Neural progenitor cell (in vitro differentiated cells): ENCODE results near the gene SFI1. TPM values are rescaled to one million over a fixed set of nuclear protein-coding genes. Genes with fewer than 3 reads are reported as not detected.

Source experiments
- DNase-seq: peaks from one replicate; pipeline ENCODE4 v3.0.0-alpha.2; 2016; ENCODE audit warnings: low spot score
- H2AFZ ChIP-seq: fragments of 200-600 bp; sonication (generic); replicated peaks from 2 replicates; pipeline ENCODE4 v1.6.1; 2016; ENCODE audit warnings: antibody characterized with exemption
- H3F3A ChIP-seq: fragments of 200-600 bp; sonication (generic); 2 replicates; pipeline ENCODE4 v1.6.1; 2016; ENCODE audit warnings: antibody characterized with exemption, low read depth
- H3K27ac ChIP-seq: fragments of 200-600 bp; sonication (generic); 2 replicates; pipeline ENCODE4 v1.5.1; 2016; ENCODE audit warnings: mild to moderate bottlenecking
- H3K27me3 ChIP-seq: fragments of 200-600 bp; sonication (generic); 2 replicates; pipeline ENCODE4 v1.6.1; 2016; ENCODE audit warnings: mild to moderate bottlenecking, moderate library complexity
- H3K36me3 ChIP-seq: fragments of 200-600 bp; sonication (generic); 2 replicates; pipeline ENCODE4 v1.5.1; 2016
- H3K4me1 ChIP-seq: fragments of 200-600 bp; sonication (generic); 2 replicates; pipeline ENCODE4 v1.6.1; 2016; ENCODE audit warnings: mixed run types
- H3K4me2 ChIP-seq: fragments of 200-600 bp; sonication (generic); 2 replicates; pipeline ENCODE4 v1.6.1; 2016
- H3K4me3 ChIP-seq: fragments of 200-600 bp; sonication (generic); 2 replicates; pipeline ENCODE4 v1.5.1; 2016
- H3K79me2 ChIP-seq: fragments of 200-600 bp; sonication (generic); 2 replicates; pipeline ENCODE4 v1.6.1; 2016; ENCODE audit warnings: low read depth
- H3K9ac ChIP-seq: fragments of 200-600 bp; sonication (generic); 2 replicates; pipeline ENCODE4 v1.6.1; 2016
- H3K9me3 ChIP-seq: fragments of 200-600 bp; sonication (generic); 2 replicates; pipeline ENCODE4 v1.5.1; 2016; ENCODE audit warnings: low read depth
- H4K20me1 ChIP-seq: fragments of 200-600 bp; sonication (generic); 2 replicates; pipeline ENCODE4 v1.6.1; 2016; ENCODE audit warnings: low read depth
- H3K27ac Mint-ChIP-seq: 3 replicates; pipeline ENCODE4 v1.8.0; 2021; ENCODE audit warnings: mixed read lengths
- H3K27me3 Mint-ChIP-seq: 2 replicates; pipeline ENCODE4 v1.8.0; 2022; ENCODE audit warnings: low read depth, mild to moderate bottlenecking, inconsistent platforms, moderate library complexity, mixed read lengths; ENCODE audit not compliant: insufficient read depth
- H3K36me3 Mint-ChIP-seq: 3 replicates; pipeline ENCODE4 v1.8.0; 2021; ENCODE audit warnings: mixed read lengths
- H3K4me1 Mint-ChIP-seq: 3 replicates; pipeline ENCODE4 v1.8.0; 2021; ENCODE audit warnings: mixed read lengths
- H3K4me3 Mint-ChIP-seq: 3 replicates; pipeline ENCODE4 v1.8.0; 2021; ENCODE audit warnings: mild to moderate bottlenecking, moderate library complexity, mixed read lengths
- H3K9me3 Mint-ChIP-seq: 3 replicates; pipeline ENCODE4 v1.8.0; 2020; ENCODE audit warnings: mixed read lengths
- EZH2 ChIP-seq: fragments of 200-600 bp; sonication (generic); IDR thresholded peaks from 2 replicates; pipeline ENCODE4 v1.6.1; 2017; ENCODE audit warnings: antibody characterized with exemption, mild to moderate bottlenecking, moderate library complexity
- EZH2phosphoT487 ChIP-seq: fragments of 200-600 bp; sonication (generic); IDR thresholded peaks from 2 replicates; pipeline ENCODE4 v1.6.1; 2017; ENCODE audit warnings: antibody characterized with exemption
- total RNA-seq: library from RNA; depleted of rRNA; stranded (reverse); fragments of >200 nt; gene quantifications from 2 replicates; pipeline ENCODE4 v1.2.3, GENCODE V29; 2015; ENCODE audit warnings: low replicate concordance
- TF ChIP-seq, protein P1 (sequence below): fragments of 200-600 bp; sonication (generic); IDR thresholded peaks from 2 replicates; pipeline ENCODE4 v1.5.1; 2017; ENCODE audit warnings: antibody characterized with exemption, mild to moderate bottlenecking

Gene SFI1
- total RNA-seq, 1 donor from 2014 or later = 25.0 TPM

DNA sequence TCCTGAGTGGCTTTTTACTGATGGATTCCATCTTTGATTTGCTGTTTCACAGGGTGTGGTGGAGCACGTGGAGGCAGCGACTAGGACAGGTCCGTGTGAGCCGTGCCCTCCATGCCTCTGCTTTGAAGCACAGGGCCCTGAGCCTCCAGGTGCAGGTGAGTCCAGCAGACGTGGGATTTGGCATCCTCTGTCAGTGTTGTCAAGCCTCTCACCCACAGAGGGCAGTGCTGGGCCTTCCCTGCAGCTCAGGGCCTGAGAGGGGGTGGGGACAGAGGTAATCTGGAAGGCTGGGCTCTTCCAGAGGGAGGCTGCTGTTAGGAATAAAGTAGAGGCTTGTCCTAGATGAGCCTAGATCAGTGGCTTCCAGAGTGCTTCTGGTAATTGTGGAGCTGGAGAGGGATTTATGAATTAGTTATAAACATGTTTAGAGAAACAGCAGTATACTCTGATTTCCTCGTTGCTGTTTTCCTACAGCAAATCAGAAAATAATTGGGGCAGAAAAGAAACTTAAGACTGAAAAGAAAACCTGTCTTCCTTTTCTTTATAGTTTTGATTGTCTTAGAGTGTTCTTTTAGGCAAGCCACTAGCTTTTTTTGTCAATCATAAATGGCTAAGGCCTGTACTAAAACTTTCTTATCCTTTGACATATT lies 65.0 kb downstream of the SFI1 start:
- H3K36me3 ChIP-seq = no peaks in the 10 kb centered on the region
- H3K4me1 Mint-ChIP-seq = no peaks in the 10 kb centered on the region
- no peaks in the 10 kb centered on the region for H3F3A ChIP-seq
- H3K4me3 Mint-ChIP-seq = no peak overlapping the region
- H3K9me3 ChIP-seq = no peaks in the 10 kb centered on the region
- no peak overlapping the region for H3K27ac Mint-ChIP-seq
- H4K20me1 ChIP-seq = no peaks in the 10 kb centered on the region
- H3K4me3 ChIP-seq = no peak overlapping the region
- H3K9me3 Mint-ChIP-seq = no peaks in the 10 kb centered on the region
- no peak overlapping the region for H3K9ac ChIP-seq
- TF ChIP-seq EZH2phosphoT487 (no peak), EZH2 (no peak)
- TF ChIP-seq, protein P1, sequence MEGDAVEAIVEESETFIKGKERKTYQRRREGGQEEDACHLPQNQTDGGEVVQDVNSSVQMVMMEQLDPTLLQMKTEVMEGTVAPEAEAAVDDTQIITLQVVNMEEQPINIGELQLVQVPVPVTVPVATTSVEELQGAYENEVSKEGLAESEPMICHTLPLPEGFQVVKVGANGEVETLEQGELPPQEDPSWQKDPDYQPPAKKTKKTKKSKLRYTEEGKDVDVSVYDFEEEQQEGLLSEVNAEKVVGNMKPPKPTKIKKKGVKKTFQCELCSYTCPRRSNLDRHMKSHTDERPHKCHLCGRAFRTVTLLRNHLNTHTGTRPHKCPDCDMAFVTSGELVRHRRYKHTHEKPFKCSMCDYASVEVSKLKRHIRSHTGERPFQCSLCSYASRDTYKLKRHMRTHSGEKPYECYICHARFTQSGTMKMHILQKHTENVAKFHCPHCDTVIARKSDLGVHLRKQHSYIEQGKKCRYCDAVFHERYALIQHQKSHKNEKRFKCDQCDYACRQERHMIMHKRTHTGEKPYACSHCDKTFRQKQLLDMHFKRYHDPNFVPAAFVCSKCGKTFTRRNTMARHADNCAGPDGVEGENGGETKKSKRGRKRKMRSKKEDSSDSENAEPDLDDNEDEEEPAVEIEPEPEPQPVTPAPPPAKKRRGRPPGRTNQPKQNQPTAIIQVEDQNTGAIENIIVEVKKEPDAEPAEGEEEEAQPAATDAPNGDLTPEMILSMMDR = peak; percentile 73
- no peak overlapping the region for H3K27ac ChIP-seq
- no peaks in the 10 kb centered on the region for H3K79me2 ChIP-seq
- no peak overlapping the region for H2AFZ ChIP-seq
- peak; percentile 90 for DNase-seq
- H3K4me1 ChIP-seq = no peaks in the 10 kb centered on the region
- peaks cover 7% of the 10 kb centered on the region for H3K36me3 Mint-ChIP-seq
- H3K27me3 ChIP-seq = no peaks in the 10 kb centered on the region
- peaks cover 2% of the 10 kb centered on the region for H3K27me3 Mint-ChIP-seq
- H3K4me2 ChIP-seq = no peak overlapping the region

DNA sequence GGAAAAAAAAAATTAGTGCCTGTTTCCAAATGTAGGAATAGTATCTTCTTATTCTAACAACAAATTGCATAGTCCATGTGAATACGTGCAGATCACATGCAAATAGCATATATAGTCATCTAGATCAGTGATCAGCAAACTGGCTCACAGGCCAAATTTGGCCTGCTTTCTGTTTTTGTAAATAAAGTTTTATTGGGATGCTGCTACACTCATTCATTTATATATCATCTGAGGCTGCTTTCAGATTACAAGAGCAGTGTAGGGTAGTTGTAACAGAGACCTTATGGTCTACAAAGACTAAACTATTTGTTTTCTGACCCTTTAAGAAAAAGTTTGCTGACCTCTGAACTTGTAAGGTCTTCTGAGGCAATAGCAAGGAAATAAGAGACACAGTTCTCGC lies 65.6 kb downstream of the SFI1 start:
- Mint-ChIP-seq H3K36me3 (peaks cover 9% of the 10 kb centered on the region), H3K9me3 (no peaks in the 10 kb centered on the region), H3K4me3 (no peak overlapping the region), H3K27me3 (peaks cover 2% of the 10 kb centered on the region), H3K4me1 (no peaks in the 10 kb centered on the region), H3K27ac (no peak overlapping the region)
- Histone ChIP-seq H3K36me3 (no peaks in the 10 kb centered on the region), H4K20me1 (no peaks in the 10 kb centered on the region), H3K27ac (no peak overlapping the region), H3K9me3 (no peaks in the 10 kb centered on the region), H3K4me2 (no peak overlapping the region), H2AFZ (no peak overlapping the region), H3K9ac (no peak overlapping the region), H3F3A (no peaks in the 10 kb centered on the region), H3K27me3 (no peaks in the 10 kb centered on the region), H3K4me1 (no peaks in the 10 kb centered on the region), H3K79me2 (no peaks in the 10 kb centered on the region), H3K4me3 (no peak overlapping the region)
- no peak for DNase-seq
- TF ChIP-seq EZH2phosphoT487 (no peak), EZH2 (no peak)
- TF ChIP-seq, protein P1 = no peak

DNA sequence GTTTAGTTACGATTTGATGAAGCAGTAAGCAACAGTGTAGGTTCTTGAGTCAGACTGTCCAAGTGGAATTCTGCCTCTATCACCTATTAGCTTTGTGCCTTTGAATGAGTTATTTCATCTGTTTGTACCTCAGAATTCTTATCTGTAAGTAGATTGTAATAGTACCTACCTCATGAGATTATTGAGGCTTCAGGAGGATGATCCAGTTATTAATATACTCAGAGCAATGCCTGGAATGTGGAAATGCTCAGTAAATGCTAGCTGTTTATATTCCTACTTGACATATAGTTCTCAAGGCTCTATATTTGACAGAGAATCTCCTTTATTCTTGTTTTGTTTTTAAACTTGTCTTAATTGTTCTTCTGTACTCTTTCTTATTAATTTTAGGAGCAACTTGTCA lies 70.1 kb downstream of the SFI1 start:
- Histone ChIP-seq H3F3A (no peaks in the 10 kb centered on the region), H4K20me1 (no peaks in the 10 kb centered on the region), H3K27me3 (no peaks in the 10 kb centered on the region), H3K4me2 (no peak overlapping the region), H3K27ac (no peak overlapping the region), H3K79me2 (no peaks in the 10 kb centered on the region), H3K4me1 (no peaks in the 10 kb centered on the region), H3K9ac (no peak overlapping the region), H3K4me3 (no peak overlapping the region), H3K36me3 (no peaks in the 10 kb centered on the region), H3K9me3 (no peaks in the 10 kb centered on the region), H2AFZ (no peak overlapping the region)
- no peaks in the 10 kb centered on the region for H3K4me1 Mint-ChIP-seq
- no peak for TF ChIP-seq EZH2
- TF ChIP-seq, protein P1 = no peak
- TF ChIP-seq EZH2phosphoT487 = no peak
- DNase-seq = no peak
- H3K4me3 Mint-ChIP-seq = no peak overlapping the region
- peaks cover 9% of the 10 kb centered on the region for H3K36me3 Mint-ChIP-seq
- H3K27ac Mint-ChIP-seq = no peak overlapping the region
- H3K27me3 Mint-ChIP-seq = peaks cover 2% of the 10 kb centered on the region
- no peaks in the 10 kb centered on the region for H3K9me3 Mint-ChIP-seq
